Body of pancreas (tissue), 4 donors: ENCODE results near the gene ASCC3. TPM values are rescaled to one million over a fixed set of nuclear protein-coding genes. Genes with fewer than 3 reads are reported as not detected.
"Not testable (repeated sequence)": the region's sequence is repeated elsewhere in the genome, so short reads cannot be mapped to it uniquely, and the experiment has no call there.

ENCODE experiments used
- ATAC-seq: fragments of 150-250 bp; one replicate; pipeline ENCODE4 v1.9.1; 2016
- DNase-seq, 4 donors: peaks; one replicate each; pipeline ENCODE4 v3.0.0-alpha.2; 2019
- H3K27ac ChIP-seq, 4 donors: fragments of 200-600 bp; sonication (generic); 1 replicate in 3 of 4; 2 replicates in 1 of 4; pipeline versions ENCODE4 v1.5.1 to v1.6.1; 2016 to 2019; ENCODE audit warnings: mild to moderate bottlenecking in 1 of 4, mixed read lengths in 1 of 4, moderate library complexity in 1 of 4
- H3K27me3 ChIP-seq, 2 donors: fragments of 200-600 bp; sonication (generic); one replicate each; pipeline ENCODE4 v1.6.0; 2016; ENCODE audit warnings: mild to moderate bottlenecking in 1 of 2
- H3K36me3 ChIP-seq, 2 donors: fragments of 200-600 bp; sonication (generic); replicated peaks in 1 of 2; 2 replicates each; pipeline ENCODE4 v1.5.1; 2016; ENCODE audit warnings: low read depth in 2 of 2; ENCODE audit not compliant: insufficient read depth in 1 of 2
- H3K4me1 ChIP-seq: fragments of 200-600 bp; sonication (generic); one replicate; pipeline ENCODE4 v1.6.0; 2016
- H3K4me3 ChIP-seq, 2 donors: fragments of 200-600 bp; sonication (generic); 1 replicate in 1 of 2; 2 replicates in 1 of 2; pipeline ENCODE4 v1.5.1; 2016 to 2019
- H3K9me3 ChIP-seq, 3 donors: fragments of 200-600 bp; sonication (generic); 1 replicate in 2 of 3; 2 replicates in 1 of 3; pipeline ENCODE4 v1.5.1; 2016
- CTCF ChIP-seq, 7 experiments: fragments of 450-650 bp in 4 of 7; fragments of 200-600 bp in 3 of 7; sonication (generic) in 3 of 7; IDR thresholded peaks; one replicate each; pipeline ENCODE4 v1.5.1; 2016 to 2019; ENCODE audit warnings: antibody characterized with exemption in 7 of 7
- POLR2A ChIP-seq, 3 donors: fragments of 450-650 bp; IDR thresholded peaks; one replicate each; pipeline ENCODE4 v1.6.1; 2016; ENCODE audit warnings: antibody characterized with exemption in 3 of 3, mild to moderate bottlenecking in 2 of 3
- WGBS, 2 donors: methylation state at CpG; one replicate each; pipeline ENCODE4 v1.1.5; 2017; 5-methylcytosine and 5-hydroxymethylcytosine counted together
- intact Hi-C: fragments of 100-400 bp; cut with DNase I; formaldehyde crosslinking; loops from one replicate; pipeline ENCODE4 v1.15.1; 2023
- total RNA-seq, 2 donors: library from RNA; depleted of rRNA; stranded (reverse); fragments of >200 nt; gene quantifications; one replicate each; pipeline ENCODE4 v1.1.0, GENCODE V29; 2016

The ASCC3 gene
- total RNA-seq, 2 donors from 2014 or later = 16.8 to 26.5 TPM

GRCh38 chr6:100845676-100846075, 35.5 kb downstream of the ASCC3 start:
- Histone ChIP-seq H3K27ac (no peak overlapping the region), H3K9me3 (no peaks in the 10 kb centered on the region), H3K36me3 (peaks cover 0 to 2% of the 10 kb centered on the region in 2 donors), H3K4me3 (no peak overlapping the region), H3K27me3 (no peaks in the 10 kb centered on the region), H3K4me1 (no peaks in the 10 kb centered on the region)
- intact Hi-C loops = no loop called here
- no peak for TF ChIP-seq CTCF (IDR thresholded peaks at IDR 0.05)
- whole genome bisulfite sequencing, 2 donors = 69 to 78% methylated on average over 1 of the region's 1 CpG
- ATAC-seq (no peak), DNase-seq (no peak)

GRCh38 chr6:100839419-100839818, 41.7 kb downstream of the ASCC3 start:
- 96% methylated on average over 1 of the region's 1 CpG for WGBS, 2 donors
- ATAC-seq (no peak), DNase-seq (no peak)
- Histone ChIP-seq H3K27ac (no peak overlapping the region), H3K4me3 (no peak overlapping the region), H3K27me3 (no peaks in the 10 kb centered on the region), H3K9me3 (peaks cover 0 to 3% (median 0%) of the 10 kb centered on the region in 3 donors), H3K4me1 (no peaks in the 10 kb centered on the region), H3K36me3 (no peaks in the 10 kb centered on the region)
- intact Hi-C loops = no loop called here
- TF ChIP-seq CTCF (IDR thresholded peaks at IDR 0.05) (no peak), POLR2A (IDR thresholded peaks at IDR 0.05) (no peak)

GRCh38 chr6:100838011-100838410, 43.1 kb downstream of the ASCC3 start:
- Histone ChIP-seq H3K9me3 (peaks cover 0 to 3% (median 0%) of the 10 kb centered on the region in 3 donors), H3K27ac (no peak overlapping the region), H3K27me3 (no peaks in the 10 kb centered on the region), H3K36me3 (no peaks in the 10 kb centered on the region), H3K4me3 (no peak overlapping the region), H3K4me1 (no peaks in the 10 kb centered on the region)
- TF ChIP-seq CTCF (IDR thresholded peaks at IDR 0.05) (no peak), POLR2A (IDR thresholded peaks at IDR 0.05) (no peak)
- no peak for DNase-seq
- intact Hi-C loops = no loop called here
- ATAC-seq = no peak

- no peak for ATAC-seq
- Histone ChIP-seq H3K4me3 (no peak overlapping the region), H3K27me3 (no peaks in the 10 kb centered on the region), H3K9me3 (peaks cover 0 to 3% (median 0%) of the 10 kb centered on the region in 3 donors), H3K4me1 (no peaks in the 10 kb centered on the region), H3K36me3 (no peaks in the 10 kb centered on the region), H3K27ac (no peak overlapping the region)
- 95 to 97% methylated on average over 5 of the region's 5 CpGs for WGBS, 2 donors
- TF ChIP-seq CTCF (IDR thresholded peaks at IDR 0.05) (no peak), POLR2A (IDR thresholded peaks at IDR 0.05) (no peak)
- intact Hi-C loops = no loop called here
- DNase-seq = no peak
Observed at GRCh38 chr6:100833972-100834574, 47.1 kb downstream of the ASCC3 start.

GRCh38 chr6:100829077-100829595, 52.0 kb downstream of the ASCC3 start:
- ATAC-seq, intact Hi-C loops, H3K4me3 ChIP-seq, H3K9me3 ChIP-seq, H3K27ac ChIP-seq, H3K4me1 ChIP-seq, H3K36me3 ChIP-seq, DNase-seq, H3K27me3 ChIP-seq: not testable (repeated sequence)
- 98 to 100% methylated on average over 9 to 26 of the region's 27 CpGs for WGBS, 2 donors
